Stomach (tissue), 9 donors: ENCODE results near the gene HUS1B. TPM values are rescaled to one million over a fixed set of nuclear protein-coding genes. Genes with fewer than 3 reads are reported as not detected.

Experiments used
- DNase-seq, 2 donors: peaks; one replicate each; pipeline versions ENCODE4 v3.0.0 to v3.0.0-alpha.2; 2013 to 2019
- H3K27ac ChIP-seq, 5 donors: fragments of 200-600 bp in 4 of 5; sonication (generic) in 4 of 5; one replicate each; pipeline ENCODE4 v1.5.1; 2013 to 2019; ENCODE audit warnings: mild to moderate bottlenecking in 1 of 5, moderate library complexity in 1 of 5
- H3K27me3 ChIP-seq, 3 donors: fragments of 200-600 bp; sonication (generic); one replicate each; pipeline ENCODE4 v1.5.1; 2017 to 2019; ENCODE audit warnings: mixed run types in 1 of 3
- H3K36me3 ChIP-seq, 4 donors: fragments of 200-600 bp; sonication (generic); 1 replicate in 3 of 4; 2 replicates in 1 of 4; pipeline ENCODE4 v1.5.1; 2016 to 2019
- H3K4me1 ChIP-seq, 4 donors: fragments of 200-600 bp; sonication (generic); one replicate each; pipeline ENCODE4 v1.5.1; 2016 to 2019
- H3K4me3 ChIP-seq, 4 donors: fragments of 200-600 bp; sonication (generic) in 3 of 4; one replicate each; pipeline ENCODE4 v1.5.1; 2016 to 2019; ENCODE audit warnings: mild to moderate bottlenecking in 1 of 4
- H3K9me3 ChIP-seq, 4 donors: fragments of 200-600 bp; sonication (generic); one replicate each; pipeline ENCODE4 v1.5.1; 2016 to 2019
- EP300 ChIP-seq: sonication (generic); formaldehyde crosslinking; IDR thresholded peaks from one replicate; pipeline ENCODE4 v1.6.1; 2017; ENCODE audit warnings: antibody characterized with exemption
- POLR2A ChIP-seq, 4 donors: fragments of 450-650 bp; IDR thresholded peaks; one replicate each; pipeline ENCODE4 v1.6.1; 2016; ENCODE audit warnings: antibody characterized with exemption in 4 of 4, control low read depth in 2 of 4, mild to moderate bottlenecking in 1 of 4, moderate library complexity in 1 of 4
- POLR2AphosphoS5 ChIP-seq, 3 donors: sonication (generic); formaldehyde crosslinking; IDR thresholded peaks; one replicate each; pipeline ENCODE4 v1.6.1; 2016; ENCODE audit warnings: antibody characterized with exemption in 3 of 3
- WGBS, 5 donors: extraction: QIAGEN DNeasy Blood & Tissue Kit in 3 of 5; methylation state at CpG; one replicate each; pipeline versions ENCODE4 v1.1.5 to v1.1.7; 2013 to 2018; 5-methylcytosine and 5-hydroxymethylcytosine counted together
- intact Hi-C: fragments of 100-400 bp; cut with DNase I; formaldehyde crosslinking; loops from one replicate; pipeline ENCODE4 v1.15.1; 2023; ENCODE audit warnings: low total_unique reads
- polyA plus RNA-seq, 3 donors: library from polyadenylated mRNA; stranded (reverse); fragments of 200-250 nt; gene quantifications; one replicate each; pipeline ENCODE4 v1.2.3, GENCODE V29; 2013
- total RNA-seq, 5 donors: library from RNA; depleted of rRNA; stranded (reverse); fragments of >200 nt; gene quantifications; one replicate each; pipeline versions ENCODE4 v1.1.0 to v1.2.3, GENCODE V29; 2014 to 2016
- TF ChIP-seq, protein P1 (sequence below), 7 experiments: fragments of 450-650 bp in 4 of 7; fragments of 200-600 bp in 3 of 7; sonication (generic) in 3 of 7; IDR thresholded peaks; one replicate each; pipeline ENCODE4 v1.5.1; 2016 to 2019; ENCODE audit warnings: antibody characterized with exemption in 7 of 7, control low read depth in 2 of 7, mild to moderate bottlenecking in 1 of 7
- donor health status: healthy with polysubstance abuse.
- donor health status: Bipolar disorder and iron deficiency.
- donor health status: healthy.

Gene HUS1B
- total and polyA plus RNA-seq, 8 donors: 0.31 to 46.1 (median 3.9) TPM; not detected in 4

DNA sequence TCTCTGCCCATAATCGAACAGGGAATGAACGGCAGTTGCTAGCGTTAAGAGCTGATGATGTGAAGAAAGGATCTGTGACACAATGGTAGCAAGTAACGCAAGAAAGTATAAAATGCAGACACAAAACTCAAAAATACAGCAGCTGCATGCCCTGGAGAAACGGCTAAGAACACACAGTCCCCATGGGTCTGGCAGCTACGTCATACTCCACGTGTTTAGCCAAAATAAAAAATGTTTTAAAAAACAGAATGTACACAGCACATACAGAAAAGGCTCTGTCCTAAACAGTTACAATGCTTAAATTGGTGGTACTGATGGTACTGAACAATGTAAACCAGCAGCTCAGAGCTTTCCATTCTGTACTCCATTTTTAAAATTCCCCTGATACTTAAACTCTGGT lies 34.4 kb downstream of the HUS1B start:
- Histone ChIP-seq H3K4me1 (no peaks in the 10 kb centered on the region), H3K36me3 (peaks cover 0 to 39% (median 22%) of the 10 kb centered on the region in 4 donors), H3K27me3 (no peaks in the 10 kb centered on the region), H3K27ac (no peak overlapping the region), H3K4me3 (no peak overlapping the region), H3K9me3 (no peaks in the 10 kb centered on the region)
- TF ChIP-seq EP300: no peak
- no peak for TF ChIP-seq POLR2A (IDR thresholded peaks at IDR 0.05)
- TF ChIP-seq POLR2AphosphoS5 (IDR thresholded peaks at IDR 0.05): no peak
- TF ChIP-seq, protein P1, sequence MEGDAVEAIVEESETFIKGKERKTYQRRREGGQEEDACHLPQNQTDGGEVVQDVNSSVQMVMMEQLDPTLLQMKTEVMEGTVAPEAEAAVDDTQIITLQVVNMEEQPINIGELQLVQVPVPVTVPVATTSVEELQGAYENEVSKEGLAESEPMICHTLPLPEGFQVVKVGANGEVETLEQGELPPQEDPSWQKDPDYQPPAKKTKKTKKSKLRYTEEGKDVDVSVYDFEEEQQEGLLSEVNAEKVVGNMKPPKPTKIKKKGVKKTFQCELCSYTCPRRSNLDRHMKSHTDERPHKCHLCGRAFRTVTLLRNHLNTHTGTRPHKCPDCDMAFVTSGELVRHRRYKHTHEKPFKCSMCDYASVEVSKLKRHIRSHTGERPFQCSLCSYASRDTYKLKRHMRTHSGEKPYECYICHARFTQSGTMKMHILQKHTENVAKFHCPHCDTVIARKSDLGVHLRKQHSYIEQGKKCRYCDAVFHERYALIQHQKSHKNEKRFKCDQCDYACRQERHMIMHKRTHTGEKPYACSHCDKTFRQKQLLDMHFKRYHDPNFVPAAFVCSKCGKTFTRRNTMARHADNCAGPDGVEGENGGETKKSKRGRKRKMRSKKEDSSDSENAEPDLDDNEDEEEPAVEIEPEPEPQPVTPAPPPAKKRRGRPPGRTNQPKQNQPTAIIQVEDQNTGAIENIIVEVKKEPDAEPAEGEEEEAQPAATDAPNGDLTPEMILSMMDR (IDR thresholded peaks at IDR 0.05): no peak
- no peak for DNase-seq
- intact Hi-C loops: no loop called here
- 78 to 91% (median 90%) methylated on average over 7 of the region's 7 CpGs for WGBS, 5 donors

DNA sequence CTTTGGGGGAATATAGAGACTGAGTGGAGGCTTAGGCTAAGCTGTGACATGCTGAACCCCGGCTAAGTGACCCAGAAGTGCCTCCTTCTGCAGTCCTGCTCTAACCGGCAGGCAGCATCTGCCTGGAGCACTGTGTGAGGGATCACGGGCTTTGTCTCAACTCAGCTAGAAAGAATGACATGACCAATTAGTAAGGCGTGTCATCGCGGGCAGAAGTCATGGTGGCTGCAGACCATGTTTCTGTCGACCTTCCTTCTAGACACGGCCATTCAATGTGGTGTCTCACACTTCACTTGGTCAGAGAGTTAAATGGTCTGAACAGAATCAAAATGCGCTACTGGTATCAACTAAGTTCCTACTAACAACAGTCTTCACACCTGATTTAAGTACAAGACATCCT lies 35.0 kb downstream of the HUS1B start:
- Histone ChIP-seq H3K9me3 (no peaks in the 10 kb centered on the region), H3K27ac (no peak overlapping the region), H3K4me3 (no peak overlapping the region), H3K27me3 (no peaks in the 10 kb centered on the region), H3K36me3 (peaks cover 0 to 44% (median 27%) of the 10 kb centered on the region in 4 donors), H3K4me1 (no peaks in the 10 kb centered on the region)
- DNase-seq: no peak
- 88 to 95% (median 93%) methylated on average over 8 to 9 of the region's 9 CpGs for WGBS, 5 donors
- TF ChIP-seq EP300: no peak
- no peak for TF ChIP-seq POLR2A (IDR thresholded peaks at IDR 0.05)
- TF ChIP-seq, protein P1 (IDR thresholded peaks at IDR 0.05): no peak
- TF ChIP-seq POLR2AphosphoS5 (IDR thresholded peaks at IDR 0.05): no peak
- intact Hi-C loops: no loop called here

DNA sequence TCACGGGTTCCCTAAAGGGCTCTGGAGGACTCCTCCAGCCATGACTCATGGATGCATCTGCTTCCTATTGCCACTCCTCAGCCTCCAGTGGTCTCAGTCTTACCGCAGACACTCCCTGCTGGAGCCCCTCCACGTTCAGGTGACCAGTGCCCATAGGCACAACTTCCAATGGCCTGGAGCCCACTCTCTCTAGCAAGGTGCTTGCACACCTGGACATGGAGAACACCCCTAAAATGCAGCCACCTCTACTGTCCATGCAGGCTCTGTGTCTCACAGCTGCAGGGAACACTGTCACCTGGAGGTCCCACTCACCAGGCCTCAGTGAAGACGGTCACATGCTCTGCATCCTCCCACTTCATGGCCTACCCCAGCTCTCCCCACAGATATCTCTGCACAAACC lies 36.0 kb downstream of the HUS1B start:
- no peaks in the 10 kb centered on the region for H3K9me3 ChIP-seq
- no peak for DNase-seq
- TF ChIP-seq, protein P1 (IDR thresholded peaks at IDR 0.05): no peak
- TF ChIP-seq POLR2AphosphoS5 (IDR thresholded peaks at IDR 0.05) (no peak), POLR2A (IDR thresholded peaks at IDR 0.05) (no peak), EP300 (no peak)
- no peaks in the 10 kb centered on the region for H3K27me3 ChIP-seq
- WGBS, 5 donors: 92 to 99% (median 95%) methylated on average over 3 to 4 of the region's 4 CpGs
- intact Hi-C loops: no loop called here
- peaks cover 0 to 52% (median 35%) of the 10 kb centered on the region in 4 donors for H3K36me3 ChIP-seq
- H3K4me3 ChIP-seq: no peak overlapping the region
- no peaks in the 10 kb centered on the region for H3K4me1 ChIP-seq
- H3K27ac ChIP-seq: no peak overlapping the region

DNA sequence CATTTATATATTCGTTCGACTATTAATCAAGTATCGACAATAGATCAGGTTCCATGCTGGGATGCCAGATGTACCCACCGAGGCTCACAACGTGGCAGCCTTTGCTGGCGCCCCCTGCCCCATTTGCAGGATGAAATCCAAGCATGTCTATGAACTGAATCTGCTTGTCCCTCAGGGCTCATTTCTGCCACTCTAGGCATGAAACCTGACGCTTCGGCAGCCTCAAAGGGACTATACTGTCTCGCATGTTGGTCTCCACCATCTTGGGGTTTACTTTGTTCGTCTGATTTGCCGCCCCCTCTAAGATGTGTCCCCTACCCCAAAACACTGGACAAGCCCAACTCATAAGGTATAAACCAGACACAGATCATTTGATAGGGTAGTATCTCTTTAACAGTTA lies 36.7 kb downstream of the HUS1B start:
- TF ChIP-seq POLR2AphosphoS5 (IDR thresholded peaks at IDR 0.05) (no peak), POLR2A (IDR thresholded peaks at IDR 0.05) (no peak), EP300 (no peak)
- TF ChIP-seq, protein P1 (IDR thresholded peaks at IDR 0.05): no peak
- Histone ChIP-seq H3K9me3 (no peaks in the 10 kb centered on the region), H3K27me3 (no peaks in the 10 kb centered on the region), H3K4me3 (no peak overlapping the region), H3K36me3 (peaks cover 0 to 59% (median 41%) of the 10 kb centered on the region in 4 donors), H3K4me1 (no peaks in the 10 kb centered on the region), H3K27ac (no peak overlapping the region)
- DNase-seq: no peak
- 95 to 97% (median 96%) methylated on average over 11 of the region's 11 CpGs for WGBS, 5 donors
- intact Hi-C loops: no loop called here
